ENCODE measurements around the gene NDST1.

GRCh38 chr5:150561192-150561512, 53.2 kb downstream of the NDST1 start:
- no peak for TF ChIP-seq CTCF (IDR thresholded peaks at IDR 0.05)
- no peak for TF ChIP-seq POLR2A (IDR thresholded peaks at IDR 0.05)
